ENCODE results near the gene ST7.
A peak's percentile ranks its signal among the peaks of the same experiment; 100 is the strongest.
"Not testable (repeated sequence)": the region's sequence is repeated elsewhere in the genome, so short reads cannot be mapped to it uniquely, and the experiment has no call there.

Gene ST7, protein sequence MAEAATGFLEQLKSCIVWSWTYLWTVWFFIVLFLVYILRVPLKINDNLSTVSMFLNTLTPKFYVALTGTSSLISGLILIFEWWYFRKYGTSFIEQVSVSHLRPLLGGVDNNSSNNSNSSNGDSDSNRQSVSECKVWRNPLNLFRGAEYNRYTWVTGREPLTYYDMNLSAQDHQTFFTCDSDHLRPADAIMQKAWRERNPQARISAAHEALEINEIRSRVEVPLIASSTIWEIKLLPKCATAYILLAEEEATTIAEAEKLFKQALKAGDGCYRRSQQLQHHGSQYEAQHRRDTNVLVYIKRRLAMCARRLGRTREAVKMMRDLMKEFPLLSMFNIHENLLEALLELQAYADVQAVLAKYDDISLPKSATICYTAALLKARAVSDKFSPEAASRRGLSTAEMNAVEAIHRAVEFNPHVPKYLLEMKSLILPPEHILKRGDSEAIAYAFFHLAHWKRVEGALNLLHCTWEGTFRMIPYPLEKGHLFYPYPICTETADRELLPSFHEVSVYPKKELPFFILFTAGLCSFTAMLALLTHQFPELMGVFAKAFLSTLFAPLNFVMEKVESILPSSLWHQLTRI
- total RNA-seq, result 4.6 to 11.0 reads per million in 2 donors

DNA sequence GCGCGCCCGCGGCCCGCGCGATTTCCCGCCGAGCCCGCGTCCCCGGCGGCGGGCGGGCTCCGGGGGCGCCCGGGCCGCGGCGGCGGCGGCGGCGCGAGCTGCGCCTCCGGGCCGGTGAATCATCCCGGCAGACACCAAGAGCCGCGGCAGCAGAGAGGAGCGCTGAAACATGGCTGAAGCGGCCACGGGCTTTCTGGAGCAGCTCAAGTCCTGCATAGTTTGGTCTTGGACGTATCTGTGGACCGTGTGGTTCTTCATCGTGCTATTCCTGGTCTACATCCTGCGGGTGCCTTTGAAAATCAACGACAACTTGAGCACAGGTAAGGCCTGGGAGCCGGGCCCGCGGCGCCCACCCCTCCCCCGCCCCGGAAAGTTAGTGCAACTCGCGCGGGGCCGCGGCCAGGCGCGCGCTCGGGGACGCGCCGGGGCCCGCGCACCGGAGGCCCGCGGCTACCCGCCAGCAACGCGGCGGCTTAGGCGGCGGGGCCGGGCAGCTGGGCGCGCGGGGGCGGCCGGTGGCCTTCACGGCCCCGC lies at the start of gene ST7:
ST7 (plus strand) TSS at position 130 of the 534 bp plus-strand sequence; CDS start at position 170, 40 bp downstream.
- peak; percentile 35 for DNase-seq

DNA sequence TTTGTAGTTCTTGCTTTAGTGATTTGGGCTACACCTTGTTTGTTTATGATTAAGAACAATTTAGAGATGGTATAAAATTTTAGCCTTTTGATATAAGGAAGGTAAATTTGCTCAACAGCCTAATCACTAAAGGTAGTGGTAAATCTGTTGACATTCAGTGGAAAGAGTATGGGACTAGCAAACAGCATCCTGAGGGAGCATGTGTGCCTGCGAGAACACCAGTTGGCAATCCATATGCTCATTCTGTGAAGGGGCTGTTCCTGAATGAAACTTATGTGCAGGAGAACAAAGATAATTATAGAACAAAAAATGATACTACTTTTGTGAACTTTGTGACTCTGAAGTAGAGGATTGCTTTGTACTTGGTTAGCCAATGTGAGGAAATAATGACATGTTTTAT lies 46.9 kb upstream of the ST7 start:
- no peak for DNase-seq

DNA sequence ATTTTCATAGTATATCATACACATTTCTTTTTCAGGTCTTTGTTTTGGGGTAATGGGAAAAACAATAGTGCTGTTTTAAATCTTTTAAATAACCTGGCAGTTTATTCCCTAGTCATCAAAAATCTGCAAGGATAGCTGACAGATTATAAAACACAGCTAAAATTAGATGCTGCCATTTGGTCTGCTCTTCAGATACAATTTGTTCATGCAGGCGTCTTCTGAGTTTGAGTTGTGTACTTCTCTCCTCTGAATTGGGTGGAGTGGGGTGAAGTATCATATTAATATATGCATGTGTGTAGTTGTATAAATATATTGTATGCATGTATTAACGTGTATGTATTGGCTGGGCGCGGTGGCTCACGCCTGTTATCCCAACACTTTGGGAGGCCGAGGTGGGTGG lies 42.9 kb upstream of the ST7 start:
- no peak for DNase-seq

DNA sequence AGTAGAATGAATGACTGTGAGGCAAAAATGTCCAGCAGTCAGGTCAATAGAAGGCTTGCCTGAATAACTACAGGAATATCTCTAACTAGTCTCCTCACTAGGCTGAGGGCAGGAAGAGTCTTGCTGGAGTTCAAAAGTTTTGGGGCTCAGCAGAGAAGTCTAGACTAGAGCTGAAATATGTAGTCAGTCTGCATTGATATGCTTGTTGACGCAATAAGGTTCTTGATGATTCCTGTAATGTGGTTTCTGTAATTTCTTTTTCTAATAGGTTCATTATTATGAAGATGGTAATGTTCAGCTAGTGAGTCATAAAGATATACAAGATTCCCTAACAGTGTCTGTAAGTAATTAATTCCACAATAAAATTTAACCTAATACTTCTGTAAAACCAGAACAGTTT lies 41.5 kb upstream of the ST7 start:
- DNase-seq, result no peak

DNA sequence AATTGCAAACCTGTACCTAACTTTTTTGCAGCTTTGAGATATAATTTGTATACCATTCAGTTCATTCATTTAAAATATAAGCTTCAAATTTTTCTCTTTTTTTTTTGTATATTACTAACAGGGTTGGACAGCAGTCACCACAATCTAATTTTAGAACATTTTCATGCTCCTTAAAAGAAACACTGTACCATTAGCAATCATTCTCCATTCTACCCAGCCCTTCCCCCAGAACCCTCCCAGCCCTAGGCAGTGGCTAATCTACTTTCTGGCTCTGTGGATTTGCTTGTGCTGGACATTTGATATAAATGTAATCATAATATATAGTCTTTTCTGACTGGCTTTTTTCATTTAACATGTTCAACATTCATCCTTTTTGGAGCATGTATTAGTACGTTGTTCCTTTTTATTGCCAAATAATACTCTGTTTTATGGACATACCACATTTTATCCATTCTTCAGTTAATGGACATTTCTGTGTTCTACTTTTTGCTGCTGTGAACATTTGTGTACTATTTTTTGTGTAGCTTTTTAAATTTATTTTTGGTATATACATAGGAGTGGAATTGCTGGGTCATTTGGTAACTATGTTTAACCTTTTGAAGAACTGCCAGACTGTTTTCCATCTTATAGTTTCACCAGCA lies 40.9 kb upstream of the ST7 start:
- no peak for DNase-seq

DNA sequence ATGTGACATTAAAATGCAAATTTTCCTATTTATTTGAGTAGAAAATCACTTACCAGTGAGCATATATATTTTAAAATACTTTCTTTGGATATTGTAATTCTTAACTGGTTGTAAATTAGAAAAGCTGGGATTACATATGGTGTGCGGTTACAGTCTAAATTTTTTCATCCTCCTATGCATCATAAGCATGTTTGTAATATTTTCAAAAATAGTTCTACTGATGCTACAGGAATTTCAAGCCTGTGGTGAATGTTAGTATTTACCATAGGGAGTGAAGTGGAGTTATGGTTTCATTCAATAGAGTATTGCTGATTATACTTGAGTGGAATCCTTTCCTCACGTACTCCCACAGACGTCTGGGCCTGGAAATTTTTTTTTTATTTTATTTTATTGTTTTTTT lies 34.6 kb upstream of the ST7 start:
- no peak for DNase-seq

DNA sequence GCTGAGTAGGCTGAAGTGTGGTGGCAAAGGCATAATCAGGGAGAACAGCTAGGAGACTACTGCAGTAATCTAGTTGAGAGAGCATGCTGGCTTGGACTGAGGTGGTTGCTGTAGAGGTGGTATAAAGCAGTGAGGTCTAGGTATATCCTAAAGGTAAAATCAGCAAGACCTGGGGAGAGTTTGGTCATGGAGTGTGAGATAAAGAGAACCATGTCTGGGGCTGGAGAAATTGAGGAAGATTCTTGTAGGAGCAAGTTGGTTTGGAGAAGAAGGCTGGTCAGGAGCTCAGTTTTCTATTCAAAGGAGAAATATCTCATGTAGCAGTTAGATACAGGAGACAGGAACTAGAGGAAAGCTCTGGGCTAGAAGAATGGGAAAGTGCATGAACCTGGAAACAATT lies 32.9 kb upstream of the ST7 start:
- no peak for DNase-seq

DNA sequence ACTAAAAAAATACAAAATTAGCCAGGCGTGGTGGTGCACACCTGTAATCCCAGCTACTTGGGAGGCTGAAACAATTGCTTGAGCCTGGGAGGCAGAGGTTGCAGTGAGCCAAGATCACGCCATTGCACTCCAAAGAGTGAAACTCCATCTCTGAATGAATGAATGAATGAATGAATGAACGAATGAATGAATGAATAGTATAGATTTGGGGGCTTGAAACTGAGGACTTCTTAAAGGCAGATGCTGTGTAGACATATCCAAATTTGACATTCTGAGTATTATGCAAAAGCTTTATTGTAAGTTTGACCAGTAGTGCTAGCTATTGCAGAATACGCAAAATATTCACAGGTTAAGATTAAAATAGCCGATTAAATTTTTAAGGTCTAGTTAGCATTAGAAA lies 30.8 kb upstream of the ST7 start:
- no peak for DNase-seq

DNA sequence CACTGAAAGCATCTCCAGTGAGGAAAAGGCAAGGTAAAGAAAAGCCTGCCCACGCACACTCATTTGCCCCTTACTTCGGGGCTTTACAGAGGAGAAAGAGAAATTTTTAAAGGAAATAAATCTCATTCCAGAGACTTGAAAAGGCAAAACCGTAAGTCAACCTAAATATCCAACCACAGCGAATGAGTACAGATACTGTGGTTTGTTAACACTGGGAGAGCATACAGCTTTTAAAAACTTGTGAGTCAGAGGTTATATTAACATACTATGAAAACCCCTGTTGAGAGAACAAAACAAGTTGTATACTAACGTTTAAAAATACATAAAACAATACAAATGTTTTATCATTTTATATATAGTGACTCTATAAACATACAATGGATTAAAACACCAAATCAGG lies 28.6 kb upstream of the ST7 start:
- DNase-seq, result no peak

DNA sequence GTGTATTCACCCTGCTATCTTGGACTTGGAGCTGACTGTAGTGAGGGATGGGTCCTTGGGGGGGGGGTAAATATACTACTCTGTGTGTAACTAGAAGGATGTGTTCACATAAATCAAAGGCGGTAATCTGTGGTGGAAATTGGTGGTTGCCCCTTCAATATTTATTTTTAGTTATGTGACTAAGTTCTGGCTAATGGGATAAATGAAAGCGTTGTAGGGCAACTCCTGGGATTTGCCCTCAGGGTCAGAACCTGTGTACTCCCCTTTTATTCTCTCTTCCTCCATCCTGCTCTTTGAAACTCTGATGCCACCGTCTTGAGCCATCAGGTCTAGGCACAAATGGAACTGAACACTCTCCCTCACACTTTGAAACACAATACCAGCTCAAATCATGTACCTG lies 24.3 kb upstream of the ST7 start:
- DNase-seq, result no peak

DNA sequence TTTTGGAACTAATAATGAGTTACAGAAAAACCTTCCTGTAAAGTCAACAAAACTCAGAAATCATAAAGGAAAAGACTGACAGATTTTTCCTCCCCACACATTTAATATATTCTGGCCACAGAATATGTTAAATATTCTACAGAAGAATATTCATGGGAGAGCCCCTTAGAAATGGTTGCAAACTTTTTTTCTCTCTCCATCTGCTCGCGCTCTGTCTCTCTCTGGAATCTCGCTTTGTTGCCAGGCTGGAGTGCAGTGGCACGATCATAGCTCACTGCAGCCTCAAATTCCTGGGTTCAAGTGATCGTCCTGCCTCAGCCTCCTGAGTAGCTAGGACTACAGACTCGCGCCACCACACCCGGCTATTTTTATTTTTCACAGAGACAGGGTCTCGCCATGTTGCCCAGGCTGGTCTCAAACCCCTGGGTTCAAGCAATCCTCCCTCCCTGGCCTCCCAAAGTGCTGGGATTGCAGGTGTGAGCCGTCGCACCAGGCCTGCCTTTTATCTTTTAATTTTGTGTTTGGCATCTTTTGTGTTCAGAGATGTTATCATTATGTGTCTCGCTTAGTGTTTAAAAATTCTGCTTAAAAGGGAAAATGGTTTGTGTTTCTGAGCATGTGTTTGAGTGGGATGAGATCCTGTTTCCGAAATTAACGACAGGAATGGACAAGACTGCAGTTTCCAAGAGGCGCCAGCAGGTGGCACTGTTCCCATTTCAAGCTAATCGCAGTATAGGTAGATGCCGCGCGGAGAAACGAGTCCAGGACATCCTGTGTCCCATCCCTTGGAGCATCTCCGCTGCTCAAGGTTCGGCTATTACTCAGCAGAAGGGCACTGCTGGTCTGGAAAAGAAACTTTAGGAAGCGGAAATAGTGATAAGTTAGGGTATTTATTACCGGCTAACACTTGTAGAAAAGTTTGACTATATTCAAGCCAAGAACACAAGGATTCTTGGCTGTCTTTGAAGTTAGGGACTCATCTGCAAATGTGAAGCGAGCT lies 23.1 kb upstream of the ST7 start:
- DNase-seq, result no peak

DNA sequence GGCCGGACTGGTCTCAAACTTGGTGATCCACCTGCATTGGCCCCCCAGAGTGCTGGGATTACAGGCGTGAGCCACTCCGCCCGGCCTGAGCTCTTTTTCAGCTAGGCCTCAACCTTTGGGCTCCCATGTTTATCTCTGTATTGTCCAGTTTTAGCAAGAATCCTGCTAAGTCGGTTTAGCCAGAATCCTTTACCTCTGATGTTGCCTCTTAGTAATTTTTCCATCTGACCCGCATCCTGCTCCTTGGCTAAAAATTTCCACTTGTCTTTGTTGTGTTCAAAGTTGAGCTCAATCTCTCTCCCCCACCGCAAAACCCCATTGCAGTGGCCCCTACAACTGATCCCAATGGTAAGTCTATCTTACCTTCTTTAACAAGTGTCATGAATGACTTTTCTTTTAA lies 20.7 kb upstream of the ST7 start:
- DNase-seq, result no peak

DNA sequence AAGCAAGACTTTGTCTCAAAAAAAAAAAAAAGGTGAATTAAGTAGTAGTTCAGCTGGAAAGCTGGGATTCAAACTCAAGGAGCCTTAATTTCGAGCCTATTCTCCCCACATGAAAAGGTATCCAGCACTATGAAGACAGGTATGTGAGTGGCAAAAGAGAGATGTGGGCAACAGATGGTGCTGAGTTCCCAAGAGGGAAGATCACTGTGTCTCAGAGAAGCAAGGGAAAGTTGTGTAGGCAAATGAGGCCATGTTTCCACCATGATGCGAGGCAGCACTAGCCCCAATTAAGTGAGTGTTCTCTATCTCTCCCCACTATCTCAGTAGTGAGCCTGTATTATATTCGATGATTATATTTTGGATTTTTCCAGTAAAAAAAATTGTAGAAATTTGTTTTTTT lies 19.8 kb upstream of the ST7 start:
- no peak for DNase-seq

DNA sequence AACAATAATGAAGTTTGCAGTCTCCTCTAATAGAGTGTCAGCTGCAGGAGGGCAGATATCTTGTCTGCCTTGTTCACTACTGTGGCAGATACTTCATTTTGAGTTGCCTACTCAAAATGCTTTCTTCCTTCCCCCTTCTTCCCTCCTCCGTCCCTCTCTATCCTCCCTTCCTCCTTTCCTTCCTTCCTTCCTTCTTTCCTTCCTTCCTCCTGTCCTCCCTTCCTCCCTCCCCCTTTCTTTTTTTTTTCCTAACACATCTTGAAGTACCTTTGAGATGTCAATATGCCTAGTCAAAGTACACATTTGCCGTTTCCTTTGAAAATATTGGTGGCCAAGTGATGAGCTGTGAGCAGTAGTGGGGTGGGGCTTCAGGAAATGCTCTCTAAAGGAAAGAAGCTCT lies 18.7 kb upstream of the ST7 start:
- no peak for DNase-seq

DNA sequence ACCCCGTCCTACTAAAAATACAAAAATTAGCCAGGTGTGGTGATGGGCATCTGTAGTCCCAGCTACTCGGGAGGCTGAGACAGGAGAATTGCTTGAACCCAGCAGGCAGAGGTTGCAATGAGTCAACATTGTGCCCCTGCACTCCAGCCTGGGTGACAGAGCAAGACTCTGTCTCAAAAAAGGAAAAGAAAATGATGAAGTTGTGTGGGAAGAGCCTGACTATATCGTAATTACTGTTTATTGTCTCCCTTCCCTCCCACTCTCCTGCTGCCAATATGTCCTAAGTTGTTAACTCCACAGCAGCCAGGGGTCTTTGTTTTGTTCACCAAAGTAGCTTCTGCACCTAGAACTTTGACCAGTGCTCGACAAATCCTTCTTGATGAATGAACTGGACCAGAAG lies 16.5 kb upstream of the ST7 start:
- DNase-seq, result not testable (repeated sequence)

DNA sequence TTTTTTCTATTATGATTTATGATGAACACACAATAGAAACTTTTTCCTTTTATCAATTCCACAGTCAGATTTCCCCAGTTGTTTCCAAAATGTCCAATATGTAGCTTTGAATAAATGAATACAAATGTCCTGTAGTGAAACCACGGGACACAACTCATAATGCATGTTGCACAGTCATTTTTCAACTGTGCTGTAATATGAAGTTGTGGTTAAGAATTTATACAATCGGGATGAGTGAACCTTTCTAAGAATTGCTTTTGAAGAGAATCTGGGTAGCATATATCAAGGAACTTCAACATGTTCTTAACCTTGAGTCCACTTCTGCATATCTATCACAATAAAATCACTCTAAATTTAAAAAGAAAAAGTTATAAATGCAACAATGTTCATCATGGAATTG lies 14.6 kb upstream of the ST7 start:
- DNase-seq, result no peak

DNA sequence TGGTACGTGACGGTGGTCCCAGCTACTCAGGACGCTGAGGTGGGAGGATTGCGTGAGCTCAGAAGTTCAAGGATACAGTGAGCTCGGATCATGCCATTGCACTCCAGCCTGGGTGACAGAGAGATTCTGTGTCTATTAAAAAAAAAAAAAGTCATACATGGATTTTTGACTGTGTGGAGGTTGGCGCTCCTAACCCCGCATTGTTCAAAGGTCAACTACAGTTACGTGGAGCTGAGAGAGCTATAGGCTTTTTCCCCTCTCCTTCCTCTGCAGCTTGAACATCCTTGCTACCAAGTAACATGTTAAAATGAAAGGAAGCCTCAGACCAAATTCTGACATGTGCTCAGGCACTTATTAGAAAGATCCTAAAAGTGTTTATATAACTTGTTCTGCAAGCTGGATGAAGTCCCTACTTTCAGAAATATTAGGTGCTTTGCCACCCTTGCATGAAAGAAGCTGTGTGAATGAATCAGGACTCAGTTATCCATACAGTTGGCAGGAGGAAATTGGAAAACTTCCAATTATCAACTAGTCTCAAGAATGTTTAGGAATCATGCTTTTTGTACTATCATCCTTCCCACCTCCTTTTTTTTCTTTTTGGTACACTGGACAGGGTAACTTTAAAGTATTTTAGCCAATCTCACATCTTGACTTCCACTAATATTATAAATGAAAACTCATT lies 12.5 kb upstream of the ST7 start:
- no peak for DNase-seq

DNA sequence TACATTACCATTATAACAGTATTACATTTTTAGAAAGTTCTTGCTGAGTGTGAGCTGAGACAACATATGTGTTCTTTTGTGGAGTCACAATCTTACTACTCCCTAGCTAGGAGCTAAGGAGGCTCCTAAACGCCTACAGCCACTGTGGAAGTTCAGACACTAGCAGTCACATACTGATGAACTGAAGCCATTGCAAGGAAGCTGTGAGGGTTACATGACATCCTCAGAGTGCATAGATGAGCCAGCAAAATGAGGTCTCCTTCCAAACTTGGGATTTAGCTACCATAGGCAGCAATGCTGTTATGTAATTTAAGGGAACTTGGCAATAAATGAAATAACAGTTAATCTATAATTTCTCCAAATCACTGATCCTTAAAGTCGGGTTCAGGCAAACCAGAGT lies 10.8 kb upstream of the ST7 start:
- no peak for DNase-seq

DNA sequence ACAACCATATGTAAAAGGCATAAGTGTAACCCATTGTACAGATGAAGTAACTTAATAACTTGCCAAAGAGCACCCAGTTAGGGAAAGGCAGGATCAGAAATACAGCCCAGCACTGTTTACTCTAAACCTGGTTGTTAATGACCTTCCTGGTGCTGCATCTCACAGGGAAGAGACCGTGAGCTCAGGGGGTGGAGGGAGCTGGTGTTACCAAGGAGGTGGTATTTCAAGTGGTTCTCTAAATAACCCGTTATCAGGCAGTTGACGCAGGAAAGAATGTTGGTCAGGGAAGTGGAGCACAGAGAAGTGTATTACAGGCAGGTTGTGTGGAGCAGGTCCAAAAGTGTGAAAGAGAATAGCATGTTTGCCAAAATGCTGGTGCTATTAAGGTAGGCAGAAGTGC lies 4.4 kb upstream of the ST7 start:
- no peak for DNase-seq

DNA sequence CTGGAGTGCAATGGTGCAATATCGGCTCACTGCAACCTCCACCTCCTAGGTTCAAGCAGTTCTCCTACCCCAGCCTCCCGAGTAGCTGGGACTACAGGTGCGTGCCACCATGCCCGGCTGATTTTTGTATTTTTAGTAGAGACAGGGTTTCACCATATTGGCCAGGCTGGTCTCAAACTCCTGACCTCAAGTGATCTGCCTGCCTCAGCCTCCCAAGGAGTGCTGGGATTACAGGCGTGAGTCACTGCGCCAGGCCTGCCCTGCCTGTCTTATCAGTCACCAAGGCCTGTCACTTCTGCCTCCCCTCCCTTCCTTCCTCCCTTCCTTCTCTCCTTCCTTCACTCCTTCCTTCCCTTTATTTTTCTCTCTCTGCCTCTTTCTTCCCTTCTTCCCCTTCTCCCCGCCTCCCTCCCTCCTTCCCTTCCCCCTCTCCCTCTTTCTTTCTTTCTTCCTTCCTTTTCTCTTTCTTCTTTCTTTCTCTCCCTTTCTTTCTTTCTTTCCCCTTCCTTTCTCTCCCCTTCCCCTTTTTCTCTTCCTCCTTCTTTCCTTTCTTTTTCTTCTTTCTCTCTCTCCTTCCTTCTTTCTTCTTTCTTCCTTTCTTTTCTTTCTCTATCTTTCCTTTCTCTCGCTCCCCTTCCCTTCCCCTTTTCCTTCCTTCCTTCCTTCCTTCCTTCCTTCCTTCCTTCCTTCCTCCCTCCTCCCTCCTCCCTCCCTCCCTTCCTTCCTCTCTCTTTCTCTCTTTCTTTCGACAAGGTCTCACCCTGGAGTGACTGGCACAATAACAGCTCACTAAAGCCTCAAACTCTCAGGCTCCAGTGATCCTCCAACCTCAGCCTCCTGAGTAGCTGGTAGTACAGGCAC lies 3.1 kb upstream of the ST7 start:
- DNase-seq, result no peak

DNA sequence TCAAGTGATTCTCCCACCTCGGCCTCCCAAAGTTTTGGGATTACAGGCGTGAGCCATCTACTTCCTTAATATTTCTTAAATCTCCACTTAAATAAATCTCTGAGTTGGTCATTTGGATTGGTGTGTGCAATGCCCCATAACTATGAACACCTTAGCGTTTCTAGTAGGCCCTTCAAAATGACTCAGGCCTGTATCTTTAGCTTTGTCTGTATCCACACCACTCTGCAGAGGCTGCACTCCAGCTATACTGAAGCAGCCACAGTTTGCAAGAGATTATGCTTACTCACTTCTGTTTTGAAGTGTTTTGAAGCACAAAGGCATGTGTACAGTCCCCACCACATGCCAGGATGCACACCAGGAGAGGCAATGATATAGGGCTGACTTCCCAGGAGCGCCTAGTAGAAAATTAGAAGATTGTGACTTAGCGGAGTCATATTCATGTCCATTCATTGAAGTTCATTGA lies 2.4 kb upstream of the ST7 start:
- DNase-seq, result no peak

Measured in activated gamma-delta T cell (primary cell).